ENCODE measurements around the gene SERPINA1. TPM values are rescaled to one million over a fixed set of nuclear protein-coding genes. Genes with fewer than 3 reads are reported as not detected.
A peak's percentile ranks its signal among the peaks of the same experiment; 100 is the strongest.

Gene SERPINA1
- total and polyA plus RNA-seq, 2 of the 13 experiments (the other 11 are each of a cell fraction or from before 2014, with no cell fraction given), result 3,266 to 11,015 TPM

- TF ChIP-seq ZXDC (CRISPR knock-in tag; IDR thresholded peaks at IDR 0.05), result no peak
- TF ChIP-seq HNF4A (CRISPR knock-in tag; IDR thresholded peaks at IDR 0.05), result peak; percentile 92
- no peak for TF ChIP-seq ZSCAN5A (CRISPR knock-in tag; IDR thresholded peaks at IDR 0.05; ENCODE audit: borderline replicate concordance)
- TF ChIP-seq NFKB2 (CRISPR knock-in tag; IDR thresholded peaks at IDR 0.05; ENCODE audit: borderline replicate concordance), result no peak
- TF ChIP-seq SAP130 (CRISPR knock-in tag; IDR thresholded peaks at IDR 0.05; ENCODE audit: low read depth), result peak; percentile 60
- TF ChIP-seq FOXK1 (CRISPR knock-in tag; IDR thresholded peaks at IDR 0.05; ENCODE audit: borderline replicate concordance, low read depth), result no peak
- peak; percentile 82 for TF ChIP-seq TCF7 (IDR thresholded peaks at IDR 0.05; ENCODE audit: low read depth)
- TF ChIP-seq PRDM15 (CRISPR knock-in tag; IDR thresholded peaks at IDR 0.05), result no peak
- TF ChIP-seq CREM (IDR thresholded peaks at IDR 0.05), result peak; percentile 64; the same call in 1 of the 2 replicates
- TF ChIP-seq CREM (CRISPR knock-in tag; IDR thresholded peaks at IDR 0.05), result no peak
- TF ChIP-seq GABPA (IDR thresholded peaks at IDR 0.05; ENCODE audit: low read depth, low read length), result no peak
- peak; percentile 54; the same call in 1 of the 2 replicates for TF ChIP-seq GABPA (CRISPR knock-in tag; IDR thresholded peaks at IDR 0.05; ENCODE audit: low read depth)
- no peak for TF ChIP-seq CC2D1A (CRISPR knock-in tag; IDR thresholded peaks at IDR 0.05)
- no peak for TF ChIP-seq ZNF576 (CRISPR knock-in tag; IDR thresholded peaks at IDR 0.05)
- no peak for TF ChIP-seq ZNF24 (IDR thresholded peaks at IDR 0.05)
- TF ChIP-seq ATF7-NPFF (CRISPR knock-in tag; IDR thresholded peaks at IDR 0.05; ENCODE audit: low read depth), result no peak
- TF ChIP-seq ZNF441 (CRISPR knock-in tag; IDR thresholded peaks at IDR 0.05; ENCODE audit: borderline replicate concordance), result no peak
- TF ChIP-seq ZNF121 (CRISPR knock-in tag; IDR thresholded peaks at IDR 0.05), result no peak
- no peak for TF ChIP-seq ZNF263 (CRISPR knock-in tag; IDR thresholded peaks at IDR 0.05)
- TF ChIP-seq POGZ (CRISPR knock-in tag; IDR thresholded peaks at IDR 0.05), result 0 out of 2 replicates have a peak, but pooled peaks have one; percentile 43
- no peak for TF ChIP-seq ZUFSP (CRISPR knock-in tag; IDR thresholded peaks at IDR 0.05; ENCODE audit: borderline replicate concordance)
- TF ChIP-seq KMT2A (CRISPR knock-in tag; IDR thresholded peaks at IDR 0.05), result no peak
Observed at GRCh38 chr14:94360945-94361565, 27.3 kb downstream of the SERPINA1 start (continued).
